Measurements from ENCODE around the gene SND1.

SND1 gene

GRCh38 chr7:127863082-127863481, 211.1 kb downstream of the SND1 start:
- H3K4me3 ChIP-seq (ENCODE audit: low read depth, low read length) = no peak overlapping the region
- no peak for TF ChIP-seq CTCF (IDR thresholded peaks at IDR 0.05; ENCODE audit: insufficient read depth, low read depth, low read length, missing control alignments)
- no peak for DNase-seq (ENCODE audit: low read depth)

GRCh38 chr7:127865466-127865865, 213.5 kb downstream of the SND1 start:
- no peak overlapping the region for H3K4me3 ChIP-seq (ENCODE audit: low read depth, low read length)
- no peak for TF ChIP-seq CTCF (IDR thresholded peaks at IDR 0.05; ENCODE audit: insufficient read depth, low read depth, low read length, missing control alignments)
- DNase-seq (ENCODE audit: low read depth) = no peak

GRCh38 chr7:127870231-127870907, 218.4 kb downstream of the SND1 start:
- no peak for TF ChIP-seq CTCF (IDR thresholded peaks at IDR 0.05; ENCODE audit: insufficient read depth, low read depth, low read length, missing control alignments)
- no peak overlapping the region for H3K4me3 ChIP-seq (ENCODE audit: low read depth, low read length)
- peak; percentile 58 for DNase-seq (ENCODE audit: low read depth)

- H3K4me3 ChIP-seq (ENCODE audit: low read depth, low read length) = no peak overlapping the region
- no peak for TF ChIP-seq CTCF (IDR thresholded peaks at IDR 0.05; ENCODE audit: insufficient read depth, low read depth, low read length, missing control alignments)
- no peak for DNase-seq (ENCODE audit: low read depth)
These were observed 219.2 kb downstream of the SND1 start for GRCh38 chr7:127871226-127871625.

GRCh38 chr7:127872122-127872521, 220.1 kb downstream of the SND1 start:
- peak; percentile 71 for DNase-seq (ENCODE audit: low read depth)
- H3K4me3 ChIP-seq (ENCODE audit: low read depth, low read length) = no peak overlapping the region
- TF ChIP-seq CTCF (IDR thresholded peaks at IDR 0.05; ENCODE audit: insufficient read depth, low read depth, low read length, missing control alignments) = no peak

- DNase-seq (ENCODE audit: low read depth) = no peak
- no peak for TF ChIP-seq CTCF (IDR thresholded peaks at IDR 0.05; ENCODE audit: insufficient read depth, low read depth, low read length, missing control alignments)
- no peak overlapping the region for H3K4me3 ChIP-seq (ENCODE audit: low read depth, low read length)
These were observed 221.2 kb downstream of the SND1 start for GRCh38 chr7:127873151-127873550.
